ENCODE data around the gene CLDN4.

- TF ChIP-seq E2F4 (CRISPR knock-in tag; IDR thresholded peaks at IDR 0.05; ENCODE audit: borderline replicate concordance, low read depth) (no peak), ZNF232 (CRISPR knock-in tag; IDR thresholded peaks at IDR 0.05) (no peak), NFYB (CRISPR knock-in tag; conservative IDR thresholded peaks at IDR 0.05; ENCODE audit: low read depth) (no peak)
These were observed 3.2 kb upstream of the CLDN4 start for GRCh38 chr7:73827567-73828106.
